ENCODE results near the gene MTMR12.

- TF ChIP-seq CTCF (IDR thresholded peaks at IDR 0.05) = no peak
- no peak for TF ChIP-seq POLR2A (IDR thresholded peaks at IDR 0.05)
Measured at GRCh38 chr5:32339878-32340277, 27.1 kb upstream of the MTMR12 start.
